Common myeloid progenitor, CD34-positive (primary cell): ENCODE data around the gene ZFPM1.

ENCODE experiments used
- CTCF ChIA-PET: fragments of 350-600 bp; sonication (Branson Sonifier 250); formaldehyde crosslinking; loops from one replicate; lab custom pipeline; 2021; ENCODE audit warnings: antibody characterized with exemption; lab: Charles Lee
- POLR2A ChIA-PET: fragments of 350-600 bp; sonication (Branson Sonifier 250); formaldehyde crosslinking; loops from one replicate; lab custom pipeline; 2021; ENCODE audit warnings: antibody characterized with exemption; lab: Charles Lee
- DNase-seq, 3 donors: peaks; one replicate each; pipeline versions ENCODE4 v3.0.0 to v3.0.0-alpha.2; 2013
- H3K27ac ChIP-seq, 2 experiments: 1 replicate in 1 of 2; 2 replicates in 1 of 2; pipeline ENCODE4 v1.7.0; 2013; ENCODE audit warnings: inconsistent platforms in 2 of 2, low read length in 2 of 2, mild to moderate bottlenecking in 2 of 2, low read depth in 1 of 2, moderate library complexity in 1 of 2; ENCODE audit not compliant: severe bottlenecking in 2 of 2, insufficient read depth in 1 of 2, poor library complexity in 1 of 2
- H3K27me3 ChIP-seq, 5 experiments: replicated peaks in 2 of 5; 1 replicate in 3 of 5; 2 replicates in 2 of 5; pipeline versions ENCODE4 v1.6.1 to v1.7.0; 2013; ENCODE audit warnings: low read length in 4 of 5, mild to moderate bottlenecking in 2 of 5, moderate library complexity in 2 of 5, inconsistent platforms in 1 of 5; ENCODE audit not compliant: insufficient read depth in 5 of 5, control insufficient read depth in 4 of 5
- H3K36me3 ChIP-seq, 4 experiments: 1 replicate in 2 of 4; 2 replicates in 2 of 4; pipeline versions ENCODE4 v1.6.1 to v1.7.0; 2013; ENCODE audit warnings: low read length in 3 of 4, control low read depth in 1 of 4, mild to moderate bottlenecking in 1 of 4; ENCODE audit not compliant: control insufficient read depth in 4 of 4, insufficient read depth in 4 of 4
- H3K4me1 ChIP-seq, 4 experiments: 1 replicate in 3 of 4; 2 replicates in 1 of 4; pipeline versions ENCODE4 v1.6.1 to v1.7.1; 2013; ENCODE audit warnings: low read length in 3 of 4, mild to moderate bottlenecking in 3 of 4, control low read depth in 1 of 4, inconsistent platforms in 1 of 4, moderate library complexity in 1 of 4; ENCODE audit not compliant: control insufficient read depth in 4 of 4, insufficient read depth in 4 of 4; ENCODE audit errors: control extremely low read depth in 1 of 4
- H3K4me3 ChIP-seq, 7 experiments: 1 replicate in 4 of 7; 2 replicates in 3 of 7; pipeline versions ENCODE4 v1.5.1 to v1.7.0; 2013; ENCODE audit warnings: mild to moderate bottlenecking in 7 of 7, low read length in 6 of 7, moderate library complexity in 6 of 7, inconsistent platforms in 2 of 7, low read depth in 2 of 7, control low read depth in 1 of 7; ENCODE audit not compliant: insufficient read depth in 4 of 7, control insufficient read depth in 1 of 7; ENCODE audit errors: extremely low read depth in 1 of 7
- H3K9me3 ChIP-seq, 5 experiments: 1 replicate in 4 of 5; 2 replicates in 1 of 5; pipeline versions ENCODE4 v1.6.1 to v1.7.1; 2013; ENCODE audit warnings: low read length in 4 of 5, mild to moderate bottlenecking in 2 of 5, inconsistent platforms in 1 of 5, low read depth in 1 of 5, moderate library complexity in 1 of 5; ENCODE audit not compliant: control insufficient read depth in 4 of 5, insufficient read depth in 2 of 5; ENCODE audit errors: control extremely low read depth in 1 of 5
- WGBS: methylation state at CpG from one replicate; pipeline ENCODE4 v1.1.5; 2013; ENCODE audit not compliant: insufficient coverage; 5-methylcytosine and 5-hydroxymethylcytosine counted together

Gene ZFPM1

DNA sequence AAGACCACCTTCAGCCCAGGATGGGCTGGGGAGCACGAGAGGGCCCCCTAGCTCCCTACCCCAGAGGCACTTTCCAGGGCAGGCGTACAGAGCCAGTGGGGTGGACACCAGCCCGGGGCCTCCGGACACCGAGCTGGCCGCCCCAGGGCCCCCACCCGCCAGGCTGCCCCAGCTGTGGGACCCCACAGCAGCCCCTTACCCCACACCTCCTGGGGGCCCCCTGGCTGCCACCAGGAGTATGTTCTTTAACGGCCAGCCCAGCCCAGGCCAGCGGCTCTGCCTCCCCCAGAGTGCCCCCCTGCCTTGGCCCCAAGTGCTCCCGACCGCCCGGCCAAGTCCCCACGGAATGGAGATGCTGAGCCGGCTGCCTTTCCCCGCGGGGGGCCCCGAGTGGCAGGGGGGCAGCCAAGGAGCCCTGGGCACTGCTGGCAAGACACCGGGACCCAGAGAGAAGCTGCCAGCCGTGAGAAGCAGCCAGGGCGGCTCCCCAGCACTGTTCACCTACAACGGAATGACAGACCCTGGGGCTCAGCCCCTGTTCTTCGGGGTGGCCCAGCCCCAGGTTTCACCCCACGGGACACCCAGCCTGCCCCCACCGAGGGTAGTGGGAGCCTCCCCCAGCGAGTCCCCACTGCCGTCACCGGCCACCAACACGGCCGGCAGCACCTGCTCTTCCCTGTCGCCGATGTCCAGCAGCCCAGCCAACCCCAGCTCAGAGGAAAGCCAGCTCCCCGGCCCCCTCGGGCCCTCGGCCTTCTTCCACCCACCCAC, 24.3 kb upstream of the ZFPM1 start:
- CTCF ChIA-PET, result interaction anchor here (1.8 kb wide), 1 partner anchor 10 kb away, joined by 4 read pairs; no protein-coding TSS in a partner anchor
- POLR2A ChIA-PET, result no interaction called here
- peaks cover 0 to 26% (median 25%) of the 10 kb centered on the region in 4 experiments for H3K4me1 ChIP-seq
- H3K27me3 ChIP-seq, result peaks cover 0 to 18% (median 0%) of the 10 kb centered on the region in 5 experiments
- no peaks in the 10 kb centered on the region for H3K9me3 ChIP-seq
- no peak overlapping the region for H3K4me3 ChIP-seq
- 97% methylated on average over 33 of the region's 34 CpGs for WGBS
- no peak overlapping the region for H3K27ac ChIP-seq
- no peaks in the 10 kb centered on the region for H3K36me3 ChIP-seq
- no peak for DNase-seq

DNA sequence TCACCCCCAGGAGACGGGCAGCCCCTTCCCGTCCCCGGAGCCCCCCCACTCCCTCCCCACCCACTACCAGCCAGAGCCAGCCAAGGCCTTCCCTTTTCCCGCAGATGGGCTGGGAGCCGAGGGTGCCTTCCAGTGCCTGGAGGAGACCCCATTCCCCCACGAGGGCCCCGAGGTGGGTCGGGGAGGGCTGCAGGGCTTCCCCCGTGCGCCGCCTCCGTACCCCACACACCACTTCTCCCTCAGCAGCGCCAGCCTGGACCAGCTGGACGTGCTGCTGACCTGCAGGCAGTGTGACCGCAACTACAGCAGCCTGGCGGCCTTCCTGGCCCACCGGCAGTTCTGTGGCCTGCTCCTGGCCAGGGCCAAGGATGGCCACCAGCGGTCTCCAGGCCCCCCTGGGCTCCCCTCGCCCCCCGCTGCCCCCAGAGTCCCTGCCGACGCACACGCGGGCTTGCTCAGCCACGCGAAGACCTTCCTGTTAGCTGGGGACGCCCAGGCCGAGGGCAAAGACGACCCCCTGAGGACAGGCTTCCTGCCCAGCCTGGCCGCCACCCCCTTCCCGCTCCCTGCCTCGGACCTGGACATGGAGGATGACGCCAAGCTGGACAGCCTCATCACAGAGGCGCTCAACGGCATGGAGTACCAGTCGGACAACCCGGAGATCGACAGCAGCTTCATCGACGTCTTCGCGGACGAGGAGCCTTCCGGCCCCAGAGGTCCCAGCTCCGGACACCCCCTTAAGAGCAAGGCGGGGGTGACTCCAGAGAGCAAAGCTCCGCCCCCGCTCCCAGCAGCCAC, 23.5 kb upstream of the ZFPM1 start:
- Histone ChIP-seq H3K4me3 (peak overlapping the region; percentile 40 to 75 (median 66)), H3K27ac (no peak overlapping the region), H3K36me3 (no peaks in the 10 kb centered on the region), H3K4me1 (peaks cover 0 to 26% (median 21%) of the 10 kb centered on the region in 4 experiments), H3K9me3 (no peaks in the 10 kb centered on the region), H3K27me3 (peaks cover 0 to 10% (median 0%) of the 10 kb centered on the region in 5 experiments)
- CTCF ChIA-PET, result interaction anchor here (0.5 to 1.3 kb wide), 2 partner anchors 15 to 96 kb away, joined by 3 to 4 read pairs; no protein-coding TSS in a partner anchor
- no peak for DNase-seq
- 77% methylated on average over 35 of the region's 48 CpGs for WGBS
- POLR2A ChIA-PET, result interaction anchor here (0.6 to 1.0 kb wide), 2 partner anchors 27 to 139 kb away, joined by 3 to 5 read pairs; no protein-coding TSS in a partner anchor

DNA sequence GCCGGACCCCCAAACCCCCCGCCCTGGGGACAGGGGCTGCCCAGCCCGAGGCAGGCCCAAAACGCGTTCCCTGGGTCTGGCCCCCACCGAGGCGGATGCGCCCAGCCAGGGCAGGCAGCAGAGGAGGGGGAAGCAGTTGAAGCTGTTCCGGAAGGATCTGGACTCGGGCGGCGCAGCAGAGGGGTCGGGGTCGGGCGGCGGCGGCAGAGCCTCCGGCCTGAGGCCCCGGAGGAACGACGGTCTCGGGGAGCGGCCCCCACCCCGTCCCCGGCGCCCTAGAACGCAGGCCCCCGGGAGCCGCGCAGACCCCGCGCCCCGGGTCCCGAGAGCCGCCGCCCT, 22.9 kb upstream of the ZFPM1 start:
- H3K4me1 ChIP-seq, result peaks cover 0 to 22% (median 16%) of the 10 kb centered on the region in 4 experiments
- peak in 2 of 3 donors; percentile 25 to 42 for DNase-seq
- ChIA-PET CTCF (interaction anchor here (0.5 to 1.3 kb wide), 2 partner anchors 14 to 95 kb away, joined by 3 to 4 read pairs; no protein-coding TSS in a partner anchor), POLR2A (interaction anchor here (0.6 to 1.0 kb wide), 3 partner anchors 25 to 139 kb away, joined by 3 to 5 read pairs (median 3); no protein-coding TSS in a partner anchor)
- no peaks in the 10 kb centered on the region for H3K9me3 ChIP-seq
- H3K36me3 ChIP-seq, result no peaks in the 10 kb centered on the region
- peak overlapping the region; percentile 40 to 75 (median 66) for H3K4me3 ChIP-seq
- peaks cover 0 to 8% (median 0%) of the 10 kb centered on the region in 5 experiments for H3K27me3 ChIP-seq
- WGBS, result under 1% methylated on average over 29 of the region's 36 CpGs
- H3K27ac ChIP-seq, result no peak overlapping the region

DNA sequence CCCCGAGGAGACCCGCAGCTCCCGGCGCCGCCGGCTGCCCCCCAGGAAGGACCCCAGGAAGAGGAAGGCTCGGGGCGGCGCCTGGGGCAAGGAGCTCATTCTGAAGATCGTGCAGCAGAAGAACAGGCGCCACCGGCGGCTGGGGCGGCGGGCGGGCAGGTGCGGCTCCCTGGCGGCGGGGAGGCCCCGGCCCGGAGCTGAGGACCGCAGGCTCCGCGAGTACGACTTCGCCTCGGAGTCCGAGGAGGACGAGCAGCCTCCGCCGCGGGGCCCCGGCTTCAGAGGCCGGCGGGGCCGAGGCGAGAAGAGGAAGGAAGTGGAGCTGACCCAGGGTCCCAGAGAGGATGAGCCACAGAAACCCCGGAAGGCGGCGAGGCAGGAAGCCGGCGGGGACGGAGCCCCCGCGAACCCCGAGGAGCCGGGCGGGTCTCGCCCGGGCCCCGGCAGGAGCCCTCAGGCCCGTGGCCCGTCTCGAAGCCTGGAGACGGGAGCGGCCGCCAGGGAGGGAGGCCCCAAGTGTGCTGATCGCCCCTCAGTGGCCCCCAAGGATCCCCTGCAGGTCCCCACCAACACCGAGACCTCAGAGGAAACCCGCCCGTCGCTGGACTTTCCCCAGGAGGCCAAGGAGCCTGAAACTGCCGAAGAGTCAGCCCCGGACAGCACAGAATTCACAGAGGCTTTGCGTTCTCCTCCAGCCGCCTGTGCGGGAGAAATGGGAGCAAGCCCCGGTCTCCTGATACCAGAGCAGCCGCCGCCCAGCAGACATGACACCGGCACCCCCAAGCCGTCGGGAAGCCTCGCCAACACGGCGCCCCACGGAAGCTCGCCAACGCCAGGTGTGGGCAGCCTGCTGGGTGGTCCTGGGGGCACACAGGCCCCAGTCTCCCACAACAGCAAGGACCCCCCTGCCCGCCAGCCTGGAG, 22.3 kb upstream of the ZFPM1 start:
- CTCF ChIA-PET, result interaction anchor here (0.5 to 1.3 kb wide), 2 partner anchors 14 to 95 kb away, joined by 3 to 4 read pairs; no protein-coding TSS in a partner anchor
- DNase-seq, result peak in 2 of 3 donors; percentile 44 to 66
- Histone ChIP-seq H3K27me3 (peaks cover 0 to 7% (median 0%) of the 10 kb centered on the region in 5 experiments), H3K4me3 (peak overlapping the region; percentile 40 to 75 (median 66)), H3K36me3 (no peaks in the 10 kb centered on the region), H3K27ac (no peak overlapping the region), H3K4me1 (peaks cover 0 to 21% (median 16%) of the 10 kb centered on the region in 4 experiments), H3K9me3 (no peaks in the 10 kb centered on the region)
- 14% methylated on average over 68 of the region's 80 CpGs for WGBS
- POLR2A ChIA-PET, result interaction anchor here (1.0 kb wide), 2 partner anchors 24 to 26 kb away, joined by 3 read pairs; no protein-coding TSS in a partner anchor

DNA sequence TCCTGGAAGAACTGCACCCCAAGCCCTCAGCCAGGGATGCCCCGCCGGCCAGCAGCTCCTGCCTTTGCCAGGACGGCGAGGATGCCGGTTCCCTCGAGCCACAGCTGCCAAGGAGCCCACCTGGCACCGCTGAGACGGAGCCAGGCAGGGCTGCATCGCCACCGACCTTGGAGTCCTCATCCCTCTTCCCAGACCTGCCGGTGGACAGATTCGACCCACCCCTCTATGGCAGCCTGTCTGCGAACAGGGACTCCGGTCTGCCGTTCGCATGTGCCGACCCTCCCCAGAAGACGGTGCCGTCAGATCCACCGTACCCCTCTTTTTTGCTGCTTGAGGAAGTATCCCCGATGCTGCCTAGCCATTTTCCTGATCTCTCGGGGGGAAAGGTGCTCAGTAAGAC, 21.4 kb upstream of the ZFPM1 start:
- H3K27me3 ChIP-seq, result peaks cover 0 to 7% (median 0%) of the 10 kb centered on the region in 5 experiments
- ChIA-PET CTCF (no interaction called here), POLR2A (interaction anchor here (1.1 kb wide), 1 partner anchor 236 kb away, joined by 3 read pairs; no protein-coding TSS in a partner anchor)
- WGBS, result 91% methylated on average over 22 of the region's 22 CpGs
- no peaks in the 10 kb centered on the region for H3K9me3 ChIP-seq
- no peak overlapping the region for H3K4me3 ChIP-seq
- no peak for DNase-seq
- no peak overlapping the region for H3K27ac ChIP-seq
- peaks cover 0 to 21% (median 16%) of the 10 kb centered on the region in 4 experiments for H3K4me1 ChIP-seq
- no peaks in the 10 kb centered on the region for H3K36me3 ChIP-seq

DNA sequence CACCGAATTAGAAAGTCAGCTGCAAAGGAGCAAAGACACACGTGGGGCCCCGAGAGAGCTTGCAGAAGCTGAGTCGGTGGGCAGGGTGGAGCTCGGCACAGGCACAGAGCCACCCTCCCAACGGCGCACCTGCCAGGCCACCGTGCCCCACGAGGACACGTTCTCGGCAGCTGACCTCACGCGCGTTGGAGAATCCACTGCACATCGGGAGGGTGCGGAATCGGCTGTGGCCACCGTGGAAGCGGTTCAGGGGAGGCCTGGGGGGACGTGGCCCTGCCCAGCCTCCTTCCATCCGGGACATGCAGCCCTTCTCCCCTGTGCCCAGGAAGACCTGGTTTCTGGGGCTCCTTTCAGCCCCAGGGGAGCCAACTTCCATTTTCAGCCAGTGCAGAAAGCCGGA, 20.9 kb upstream of the ZFPM1 start:
- H3K27me3 ChIP-seq, result peaks cover 0 to 7% (median 0%) of the 10 kb centered on the region in 5 experiments
- H3K9me3 ChIP-seq, result no peaks in the 10 kb centered on the region
- no peak for DNase-seq
- H3K4me3 ChIP-seq, result no peak overlapping the region
- H3K27ac ChIP-seq, result no peak overlapping the region
- ChIA-PET POLR2A (interaction anchor here (1.1 kb wide), 1 partner anchor 236 kb away, joined by 3 read pairs; no protein-coding TSS in a partner anchor), CTCF (no interaction called here)
- H3K36me3 ChIP-seq, result no peaks in the 10 kb centered on the region
- H3K4me1 ChIP-seq, result peaks cover 0 to 21% (median 16%) of the 10 kb centered on the region in 4 experiments
- 97% methylated on average over 22 of the region's 22 CpGs for WGBS
